ENCODE data around the gene NPHS2. TPM values are rescaled to one million over a fixed set of nuclear protein-coding genes. Genes with fewer than 3 reads are reported as not detected.

NPHS2 gene
- total and polyA plus RNA-seq, 11 donors = not detected

DNA sequence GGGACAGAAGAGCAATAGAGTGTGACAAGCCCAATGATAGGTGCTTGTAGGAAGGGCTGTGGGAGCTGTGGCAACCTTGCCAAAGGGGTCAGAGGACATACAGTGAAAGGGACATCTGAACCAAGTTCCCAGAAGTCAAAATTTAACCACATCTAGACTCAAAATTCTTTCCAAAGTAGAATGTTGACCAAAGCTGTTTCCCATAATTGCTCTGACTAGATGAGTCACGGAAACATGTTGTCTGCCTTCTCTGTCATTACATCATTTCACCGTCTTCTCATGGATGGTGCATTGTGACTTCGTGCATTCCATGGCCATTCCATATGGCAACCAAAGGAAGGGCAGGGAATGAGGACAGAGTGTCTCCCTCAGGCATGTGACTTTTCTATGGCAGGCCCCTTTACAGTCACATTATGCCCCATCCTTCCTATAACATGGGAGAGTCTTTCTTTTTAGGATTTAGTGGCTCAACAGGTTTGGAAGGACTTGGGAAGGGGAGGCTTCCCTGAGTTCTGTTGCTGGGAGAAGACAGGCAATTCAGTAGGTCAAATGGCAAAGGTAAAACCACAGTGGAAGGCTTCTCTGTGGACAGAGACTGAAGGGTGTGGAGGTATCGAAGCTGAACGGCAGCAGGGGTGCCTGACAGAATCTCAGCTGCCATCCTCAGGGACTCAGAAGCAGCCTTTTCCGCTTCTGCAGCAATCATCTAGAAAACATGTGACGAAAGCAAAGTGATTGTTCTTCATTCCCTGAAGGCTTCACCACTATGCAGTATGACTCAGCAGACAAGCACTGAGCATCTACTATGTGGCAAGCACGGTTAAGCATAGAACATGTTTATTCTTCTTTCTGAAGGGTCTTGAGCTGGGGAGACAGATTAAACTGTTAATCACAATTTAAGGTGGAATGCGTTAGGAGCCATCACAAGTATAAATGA is 24.7 kb downstream of the NPHS2 start:
- intact Hi-C loops (cut with DNase I) = no loop called here
- TF ChIP-seq, protein P1, sequence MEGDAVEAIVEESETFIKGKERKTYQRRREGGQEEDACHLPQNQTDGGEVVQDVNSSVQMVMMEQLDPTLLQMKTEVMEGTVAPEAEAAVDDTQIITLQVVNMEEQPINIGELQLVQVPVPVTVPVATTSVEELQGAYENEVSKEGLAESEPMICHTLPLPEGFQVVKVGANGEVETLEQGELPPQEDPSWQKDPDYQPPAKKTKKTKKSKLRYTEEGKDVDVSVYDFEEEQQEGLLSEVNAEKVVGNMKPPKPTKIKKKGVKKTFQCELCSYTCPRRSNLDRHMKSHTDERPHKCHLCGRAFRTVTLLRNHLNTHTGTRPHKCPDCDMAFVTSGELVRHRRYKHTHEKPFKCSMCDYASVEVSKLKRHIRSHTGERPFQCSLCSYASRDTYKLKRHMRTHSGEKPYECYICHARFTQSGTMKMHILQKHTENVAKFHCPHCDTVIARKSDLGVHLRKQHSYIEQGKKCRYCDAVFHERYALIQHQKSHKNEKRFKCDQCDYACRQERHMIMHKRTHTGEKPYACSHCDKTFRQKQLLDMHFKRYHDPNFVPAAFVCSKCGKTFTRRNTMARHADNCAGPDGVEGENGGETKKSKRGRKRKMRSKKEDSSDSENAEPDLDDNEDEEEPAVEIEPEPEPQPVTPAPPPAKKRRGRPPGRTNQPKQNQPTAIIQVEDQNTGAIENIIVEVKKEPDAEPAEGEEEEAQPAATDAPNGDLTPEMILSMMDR (IDR thresholded peaks at IDR 0.05) = no peak
- TF ChIP-seq POLR2A (IDR thresholded peaks at IDR 0.05) = no peak
- Histone ChIP-seq H3K36me3 (no peaks in the 10 kb centered on the region), H3K27me3 (no peaks in the 10 kb centered on the region), H3K9me3 (no peaks in the 10 kb centered on the region), H3K4me3 (no peak overlapping the region), H3K4me1 (peaks cover 0 to 6% (median 0%) of the 10 kb centered on the region in 12 donors), H3K27ac (no peak overlapping the region)
- no peak for DNase-seq
- ATAC-seq = peak in 2 of 4 donors; percentile 48 to 80
- WGBS, 4 donors = 38 to 62% (median 47%) methylated on average over 9 of the region's 9 CpGs

DNA sequence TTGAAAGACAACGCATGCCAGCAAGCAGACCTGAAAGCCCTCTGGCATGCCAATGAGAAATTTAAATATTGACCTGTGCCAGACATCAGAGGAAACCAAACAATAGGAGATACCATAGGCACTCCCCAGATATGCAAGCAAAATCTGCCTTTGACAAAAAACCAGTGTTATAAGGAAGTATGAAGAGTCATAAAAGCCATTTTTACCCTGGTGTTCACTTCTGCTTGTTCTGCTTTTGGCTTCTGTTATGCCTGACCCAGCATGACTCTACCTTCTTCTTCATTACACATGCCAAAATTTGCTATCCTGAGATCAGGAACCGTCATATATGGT is 26.4 kb downstream of the NPHS2 start:
- ATAC-seq (no peak), DNase-seq (no peak)
- TF ChIP-seq, protein P1 (IDR thresholded peaks at IDR 0.05) = no peak
- no peak for TF ChIP-seq POLR2A (IDR thresholded peaks at IDR 0.05)
- WGBS, 4 donors = 81 to 89% (median 86%) methylated on average over 2 of the region's 2 CpGs
- Histone ChIP-seq H3K4me3 (no peak overlapping the region), H3K4me1 (peaks cover 0 to 6% (median 0%) of the 10 kb centered on the region in 12 donors), H3K9me3 (no peaks in the 10 kb centered on the region), H3K36me3 (no peaks in the 10 kb centered on the region), H3K27ac (no peak overlapping the region), H3K27me3 (no peaks in the 10 kb centered on the region)
- intact Hi-C loops (cut with DNase I) = no loop called here

DNA sequence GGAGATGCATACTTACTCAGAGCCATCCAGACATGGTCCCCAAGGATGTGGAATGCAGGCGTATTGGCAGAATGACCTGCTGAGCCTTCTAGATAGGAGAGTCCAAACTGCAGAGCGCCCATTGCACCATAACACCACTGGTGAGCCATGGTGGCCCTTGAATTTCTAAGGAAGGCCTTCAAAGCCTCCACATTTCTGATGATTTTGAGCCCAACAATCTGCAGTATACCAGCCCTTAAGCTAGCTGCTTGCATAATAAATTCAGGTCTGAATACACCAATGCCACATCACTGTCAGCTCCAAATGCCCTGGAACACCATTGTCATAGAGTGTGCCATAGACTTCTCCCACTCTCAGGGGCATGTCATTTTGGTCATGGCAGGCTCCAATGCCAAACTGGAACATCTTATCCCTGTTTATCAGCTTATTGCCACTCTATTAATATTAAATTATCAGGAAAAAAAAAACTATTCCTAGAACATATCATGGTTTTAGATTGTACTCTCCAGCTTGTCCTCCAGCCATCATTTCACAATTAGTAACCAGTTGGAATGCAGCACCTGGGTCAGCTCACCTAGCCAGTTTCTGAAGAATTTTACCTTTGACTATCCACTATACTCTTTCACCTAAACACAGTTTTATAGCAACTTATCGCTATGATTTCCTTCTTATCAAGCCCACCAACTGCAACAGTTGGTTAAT is 26.9 kb downstream of the NPHS2 start:
- TF ChIP-seq, protein P1 (IDR thresholded peaks at IDR 0.05) = no peak
- no peak for TF ChIP-seq POLR2A (IDR thresholded peaks at IDR 0.05)
- no peaks in the 10 kb centered on the region for H3K27me3 ChIP-seq
- no peak for ATAC-seq
- DNase-seq = no peak
- no peaks in the 10 kb centered on the region for H3K9me3 ChIP-seq
- no peak overlapping the region for H3K4me3 ChIP-seq
- no peak overlapping the region for H3K27ac ChIP-seq
- H3K4me1 ChIP-seq = peaks cover 0 to 6% (median 0%) of the 10 kb centered on the region in 12 donors
- H3K36me3 ChIP-seq = no peaks in the 10 kb centered on the region
- WGBS, 4 donors = 55 to 84% (median 74%) methylated on average over 3 of the region's 3 CpGs
- intact Hi-C loops (cut with DNase I) = no loop called here

DNA sequence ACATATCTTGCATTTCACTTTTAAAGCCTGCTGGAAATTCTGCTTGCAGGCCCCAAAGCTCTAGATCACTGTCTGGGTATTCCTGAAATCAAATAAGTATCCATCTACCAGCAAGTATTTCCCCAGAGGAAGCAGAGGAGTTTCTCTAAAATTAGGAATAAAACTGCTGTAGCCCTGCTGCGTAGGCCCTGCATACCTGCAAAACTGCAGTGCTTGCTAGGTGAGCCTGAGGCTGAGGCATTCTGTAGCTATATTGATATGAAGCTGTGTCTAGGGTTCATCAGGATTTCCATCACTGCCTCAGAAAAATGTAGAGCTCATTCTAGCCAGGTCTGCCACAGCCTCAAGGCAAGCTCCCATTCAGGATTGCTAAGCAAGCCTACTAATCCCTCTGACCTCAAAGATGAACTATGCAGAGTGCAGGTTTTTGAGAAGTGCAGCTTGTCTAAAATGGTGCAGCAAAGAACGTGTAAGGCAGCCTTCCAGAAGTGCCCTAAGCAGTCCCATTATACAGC is 28.7 kb downstream of the NPHS2 start:
- 67 to 92% (median 72%) methylated on average over 2 of the region's 2 CpGs for WGBS, 4 donors
- Histone ChIP-seq H3K36me3 (no peaks in the 10 kb centered on the region), H3K27me3 (peaks cover 0 to 2% (median 0%) of the 10 kb centered on the region in 9 donors), H3K4me3 (no peak overlapping the region), H3K27ac (no peak overlapping the region), H3K9me3 (no peaks in the 10 kb centered on the region), H3K4me1 (peaks cover 0 to 6% (median 0%) of the 10 kb centered on the region in 12 donors)
- intact Hi-C loops (cut with DNase I) = no loop called here
- no peak for ATAC-seq
- no peak for DNase-seq
- TF ChIP-seq, protein P1 (IDR thresholded peaks at IDR 0.05) = no peak
- no peak for TF ChIP-seq POLR2A (IDR thresholded peaks at IDR 0.05)
